ENCODE data around the gene COBL.

COBL gene

DNA sequence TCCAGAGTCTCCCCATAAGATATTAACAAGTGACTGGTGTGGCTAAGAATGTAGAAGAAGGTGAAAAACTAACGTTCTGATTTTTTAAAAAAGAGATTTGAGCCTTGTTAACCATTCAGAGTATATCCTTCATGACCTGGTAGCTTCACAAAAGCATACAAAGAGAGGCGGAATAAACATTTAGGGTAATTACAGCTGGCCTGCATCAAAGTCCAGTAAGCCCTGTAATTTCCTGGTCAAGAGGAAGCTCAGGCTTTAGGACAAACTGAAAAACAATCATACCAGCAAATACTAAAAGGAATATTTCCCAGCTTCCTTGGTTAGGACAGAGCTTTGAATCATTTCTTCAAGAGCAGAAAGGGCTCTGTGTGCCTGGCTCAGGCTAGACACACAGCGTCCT, 165.2 kb downstream of the COBL start:
- TF ChIP-seq FOXM1 (IDR thresholded peaks at IDR 0.05; ENCODE audit: borderline replicate concordance, low read depth) (no peak), YY1 (IDR thresholded peaks at IDR 0.05; ENCODE audit: low read depth) (no peak), ZBTB7A (IDR thresholded peaks at IDR 0.05; ENCODE audit: low read depth) (no peak), CREB1 (IDR thresholded peaks at IDR 0.05; ENCODE audit: low read depth) (no peak), TCF12 (IDR thresholded peaks at IDR 0.05; ENCODE audit: low read depth) (no peak), RAD21 (IDR thresholded peaks at IDR 0.05; ENCODE audit: low read depth) (no peak), CEBPB (IDR thresholded peaks at IDR 0.05) (no peak), TEAD4 (IDR thresholded peaks at IDR 0.05) (no peak), EP300 (IDR thresholded peaks at IDR 0.05; ENCODE audit: borderline replicate concordance) (no peak), TAF1 (IDR thresholded peaks at IDR 0.05; ENCODE audit: low read depth) (no peak), NFIC (IDR thresholded peaks at IDR 0.05) (no peak), EGR1 (IDR thresholded peaks at IDR 0.05) (no peak)
- TF ChIP-seq, protein P1, sequence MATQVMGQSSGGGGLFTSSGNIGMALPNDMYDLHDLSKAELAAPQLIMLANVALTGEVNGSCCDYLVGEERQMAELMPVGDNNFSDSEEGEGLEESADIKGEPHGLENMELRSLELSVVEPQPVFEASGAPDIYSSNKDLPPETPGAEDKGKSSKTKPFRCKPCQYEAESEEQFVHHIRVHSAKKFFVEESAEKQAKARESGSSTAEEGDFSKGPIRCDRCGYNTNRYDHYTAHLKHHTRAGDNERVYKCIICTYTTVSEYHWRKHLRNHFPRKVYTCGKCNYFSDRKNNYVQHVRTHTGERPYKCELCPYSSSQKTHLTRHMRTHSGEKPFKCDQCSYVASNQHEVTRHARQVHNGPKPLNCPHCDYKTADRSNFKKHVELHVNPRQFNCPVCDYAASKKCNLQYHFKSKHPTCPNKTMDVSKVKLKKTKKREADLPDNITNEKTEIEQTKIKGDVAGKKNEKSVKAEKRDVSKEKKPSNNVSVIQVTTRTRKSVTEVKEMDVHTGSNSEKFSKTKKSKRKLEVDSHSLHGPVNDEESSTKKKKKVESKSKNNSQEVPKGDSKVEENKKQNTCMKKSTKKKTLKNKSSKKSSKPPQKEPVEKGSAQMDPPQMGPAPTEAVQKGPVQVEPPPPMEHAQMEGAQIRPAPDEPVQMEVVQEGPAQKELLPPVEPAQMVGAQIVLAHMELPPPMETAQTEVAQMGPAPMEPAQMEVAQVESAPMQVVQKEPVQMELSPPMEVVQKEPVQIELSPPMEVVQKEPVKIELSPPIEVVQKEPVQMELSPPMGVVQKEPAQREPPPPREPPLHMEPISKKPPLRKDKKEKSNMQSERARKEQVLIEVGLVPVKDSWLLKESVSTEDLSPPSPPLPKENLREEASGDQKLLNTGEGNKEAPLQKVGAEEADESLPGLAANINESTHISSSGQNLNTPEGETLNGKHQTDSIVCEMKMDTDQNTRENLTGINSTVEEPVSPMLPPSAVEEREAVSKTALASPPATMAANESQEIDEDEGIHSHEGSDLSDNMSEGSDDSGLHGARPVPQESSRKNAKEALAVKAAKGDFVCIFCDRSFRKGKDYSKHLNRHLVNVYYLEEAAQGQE (IDR thresholded peaks at IDR 0.05; ENCODE audit: low read depth): no peak
- TF ChIP-seq, protein P2, sequence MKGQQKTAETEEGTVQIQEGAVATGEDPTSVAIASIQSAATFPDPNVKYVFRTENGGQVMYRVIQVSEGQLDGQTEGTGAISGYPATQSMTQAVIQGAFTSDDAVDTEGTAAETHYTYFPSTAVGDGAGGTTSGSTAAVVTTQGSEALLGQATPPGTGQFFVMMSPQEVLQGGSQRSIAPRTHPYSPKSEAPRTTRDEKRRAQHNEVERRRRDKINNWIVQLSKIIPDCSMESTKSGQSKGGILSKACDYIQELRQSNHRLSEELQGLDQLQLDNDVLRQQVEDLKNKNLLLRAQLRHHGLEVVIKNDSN (IDR thresholded peaks at IDR 0.05): no peak
- TF ChIP-seq, protein P3, sequence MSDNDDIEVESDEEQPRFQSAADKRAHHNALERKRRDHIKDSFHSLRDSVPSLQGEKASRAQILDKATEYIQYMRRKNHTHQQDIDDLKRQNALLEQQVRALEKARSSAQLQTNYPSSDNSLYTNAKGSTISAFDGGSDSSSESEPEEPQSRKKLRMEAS (IDR thresholded peaks at IDR 0.05): no peak

DNA sequence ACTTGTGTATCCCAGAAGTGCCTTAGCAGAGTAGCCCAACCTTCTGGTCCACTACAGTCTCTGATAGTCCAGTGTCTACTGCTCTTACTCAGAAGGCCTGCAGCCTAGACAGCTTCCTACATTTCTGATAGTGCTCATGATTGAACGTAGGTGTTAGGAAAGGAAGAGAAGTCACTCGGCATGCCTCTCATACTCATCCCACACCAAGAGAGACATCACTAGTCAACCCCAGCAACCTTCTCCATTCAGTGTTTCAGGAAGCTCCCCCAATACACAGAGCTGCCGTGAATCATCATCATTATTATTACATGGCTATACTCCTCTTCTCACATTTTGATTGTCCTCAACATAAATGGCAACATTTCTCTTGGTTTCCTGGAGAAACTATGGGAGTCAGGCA, 166.4 kb downstream of the COBL start:
- no peak for TF ChIP-seq TEAD4 (IDR thresholded peaks at IDR 0.05)
- TF ChIP-seq, protein P3 (IDR thresholded peaks at IDR 0.05): no peak
- TF ChIP-seq TCF12 (IDR thresholded peaks at IDR 0.05; ENCODE audit: low read depth): no peak
- no peak for TF ChIP-seq NFIC (IDR thresholded peaks at IDR 0.05)
- TF ChIP-seq, protein P1 (IDR thresholded peaks at IDR 0.05; ENCODE audit: low read depth): no peak
- TF ChIP-seq FOXM1 (IDR thresholded peaks at IDR 0.05; ENCODE audit: borderline replicate concordance, low read depth): no peak
- no peak for TF ChIP-seq YY1 (IDR thresholded peaks at IDR 0.05; ENCODE audit: low read depth)
- no peak for TF ChIP-seq EGR1 (IDR thresholded peaks at IDR 0.05)
- no peak for TF ChIP-seq RAD21 (IDR thresholded peaks at IDR 0.05; ENCODE audit: low read depth)
- no peak for TF ChIP-seq ZBTB7A (IDR thresholded peaks at IDR 0.05; ENCODE audit: low read depth)
- no peak for TF ChIP-seq EP300 (IDR thresholded peaks at IDR 0.05; ENCODE audit: borderline replicate concordance)
- TF ChIP-seq, protein P2 (IDR thresholded peaks at IDR 0.05): no peak
- TF ChIP-seq TAF1 (IDR thresholded peaks at IDR 0.05; ENCODE audit: low read depth): no peak

DNA sequence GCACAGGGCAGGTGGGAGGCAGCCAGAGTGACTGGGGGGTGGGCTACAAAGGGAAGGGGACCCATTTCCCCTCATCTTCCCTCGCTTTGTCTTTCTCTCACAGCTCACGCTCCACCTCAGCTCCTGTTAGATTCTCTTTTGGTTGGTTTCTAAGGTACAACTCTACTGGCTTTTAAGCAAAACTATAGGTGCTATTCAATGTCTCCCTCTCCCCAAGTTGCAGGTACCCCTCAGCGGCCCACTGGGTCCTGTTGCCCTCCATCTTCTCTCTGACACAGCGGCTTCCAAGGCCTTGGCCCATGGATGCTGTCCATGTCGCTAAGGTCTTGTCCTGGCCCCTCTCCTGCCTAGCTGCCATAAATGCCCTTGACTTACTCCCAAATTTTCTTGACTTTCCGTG, 168.4 kb downstream of the COBL start:
- TF ChIP-seq TAF1 (IDR thresholded peaks at IDR 0.05; ENCODE audit: low read depth) (no peak), EGR1 (IDR thresholded peaks at IDR 0.05) (no peak), CEBPB (IDR thresholded peaks at IDR 0.05) (no peak), YY1 (IDR thresholded peaks at IDR 0.05; ENCODE audit: low read depth) (no peak)

DNA sequence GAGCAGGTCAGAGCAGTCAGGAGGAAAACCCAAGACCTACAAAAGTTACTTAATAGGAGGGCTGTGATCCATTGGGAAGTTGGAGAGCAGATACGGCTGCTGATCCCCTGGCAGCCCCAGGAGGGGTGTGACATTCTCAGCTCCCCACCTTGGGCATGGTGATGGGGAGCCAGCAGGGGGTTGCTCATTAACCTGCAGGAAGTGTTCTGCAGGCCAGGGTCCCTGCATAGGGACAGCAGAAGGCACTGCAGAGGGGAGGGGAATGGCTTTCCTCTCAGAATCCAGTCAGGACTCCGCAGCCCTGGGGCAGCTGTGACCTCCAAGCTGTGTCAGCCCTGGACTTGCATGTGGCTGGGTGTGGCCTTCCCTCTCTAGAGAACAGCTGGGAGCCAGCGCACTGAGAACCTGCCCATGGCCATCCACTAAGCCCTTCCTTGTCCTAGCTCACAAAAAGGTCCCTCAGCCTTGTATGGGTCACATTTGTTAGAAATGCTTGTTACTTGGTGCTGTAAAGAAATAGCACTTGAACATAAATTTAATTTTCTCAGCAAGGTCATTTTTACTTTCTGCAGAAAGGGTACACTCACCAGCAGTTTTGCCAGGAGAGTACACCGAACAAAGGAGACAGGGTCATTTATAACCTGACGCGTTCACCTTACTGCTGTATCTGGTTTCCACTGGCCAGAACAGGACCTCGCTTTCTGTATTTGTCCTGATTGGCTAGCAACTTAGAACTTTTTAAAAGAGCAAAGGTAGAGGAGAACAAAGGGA, 169.6 kb downstream of the COBL start:
- TF ChIP-seq TEAD4 (IDR thresholded peaks at IDR 0.05) (no peak), FOXM1 (IDR thresholded peaks at IDR 0.05; ENCODE audit: borderline replicate concordance, low read depth) (no peak), TAF1 (IDR thresholded peaks at IDR 0.05; ENCODE audit: low read depth) (no peak), RAD21 (IDR thresholded peaks at IDR 0.05; ENCODE audit: low read depth) (no peak), CREB1 (IDR thresholded peaks at IDR 0.05; ENCODE audit: low read depth) (no peak), EGR1 (IDR thresholded peaks at IDR 0.05) (no peak), NFIC (IDR thresholded peaks at IDR 0.05) (no peak)
- TF ChIP-seq, protein P2 (IDR thresholded peaks at IDR 0.05): no peak
- TF ChIP-seq, protein P3 (IDR thresholded peaks at IDR 0.05): no peak
- TF ChIP-seq, protein P1 (IDR thresholded peaks at IDR 0.05; ENCODE audit: low read depth): no peak
